Measurements from ENCODE around the gene UGT2B28. TPM values are rescaled to one million over a fixed set of nuclear protein-coding genes. Genes with fewer than 3 reads are reported as not detected.
"Not testable (repeated sequence)": the region's sequence is repeated elsewhere in the genome, so short reads cannot be mapped to it uniquely, and the experiment has no call there.

Gene UGT2B28
- polyA plus RNA-seq, 3 donors: 0.16 to 0.61 TPM; not detected in 1

GRCh38 chr4:69343114-69343513 is 62.8 kb downstream of the UGT2B28 start:
- DNase-seq (ENCODE audit: low read depth in 3 of 3, low spot score in 2 of 3): not testable (repeated sequence)

GRCh38 chr4:69343558-69344420 is 63.5 kb downstream of the UGT2B28 start:
- not testable (repeated sequence) for DNase-seq (ENCODE audit: low read depth in 3 of 3, low spot score in 2 of 3)

Other genes with a start within 250 kb of the UGT2B28 start
- 10 to 100 TPM; 71.2 to 97.9 (median 96.3) TPM for gene UGT2B7, start 184.0 kb upstream of the UGT2B28 start, polyA plus RNA-seq (ENCODE audit: insufficient read length in 3 of 3)
- 1 to 10 TPM; 1.8 to 3.9 (median 2.4) TPM for gene UGT2B11, start 65.7 kb upstream of the UGT2B28 start, polyA plus RNA-seq (ENCODE audit: insufficient read length in 3 of 3)
- gene UGT2B4, start 215.4 kb downstream of the UGT2B28 start, polyA plus RNA-seq (ENCODE audit: insufficient read length in 3 of 3): 1 to 10 TPM; 1.2 to 2.3 (median 1.6) TPM